GM12865 (cell line): ENCODE results near the gene ANKRD40.
"Not testable (repeated sequence)": the region's sequence is repeated elsewhere in the genome, so short reads cannot be mapped to it uniquely, and the experiment has no call there.

Experiments
- DNase-seq: peaks from one replicate; pipeline ENCODE4 v3.0.0; 2010; ENCODE audit warnings: low read depth
- H3K4me3 ChIP-seq: 2 replicates; pipeline ENCODE4 v1.5.1; 2011; ENCODE audit warnings: mild to moderate bottlenecking, low read depth, low read length, control low read depth
- TF ChIP-seq, protein P1 (sequence below): IDR thresholded peaks from 2 replicates; pipeline ENCODE4 v1.5.1; 2011; ENCODE audit warnings: low read length, control low read depth, low read depth, inconsistent platforms; ENCODE audit not compliant: insufficient read depth; ENCODE audit errors: missing control alignments

The ANKRD40 gene

DNA sequence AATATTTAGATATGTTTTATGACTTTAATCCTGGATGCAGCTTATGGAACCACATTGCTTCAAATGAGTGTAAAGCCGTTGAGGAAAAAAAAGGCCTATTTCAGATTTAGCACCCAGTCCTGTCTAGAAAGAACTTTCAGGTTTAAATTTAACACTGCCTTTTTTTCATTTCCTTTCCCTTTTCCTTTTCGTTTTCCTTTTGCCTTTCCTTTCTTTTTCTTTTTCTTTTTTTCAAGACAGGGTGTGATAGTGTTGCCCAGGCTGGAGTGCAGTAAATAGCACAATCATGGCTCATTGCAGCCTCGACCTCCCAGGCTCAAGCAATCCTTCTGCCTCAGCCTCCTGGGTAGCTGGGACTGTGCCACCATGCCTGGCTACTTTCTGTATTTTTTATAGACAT is 27.6 kb upstream of the ANKRD40 start:
- TF ChIP-seq, protein P1, sequence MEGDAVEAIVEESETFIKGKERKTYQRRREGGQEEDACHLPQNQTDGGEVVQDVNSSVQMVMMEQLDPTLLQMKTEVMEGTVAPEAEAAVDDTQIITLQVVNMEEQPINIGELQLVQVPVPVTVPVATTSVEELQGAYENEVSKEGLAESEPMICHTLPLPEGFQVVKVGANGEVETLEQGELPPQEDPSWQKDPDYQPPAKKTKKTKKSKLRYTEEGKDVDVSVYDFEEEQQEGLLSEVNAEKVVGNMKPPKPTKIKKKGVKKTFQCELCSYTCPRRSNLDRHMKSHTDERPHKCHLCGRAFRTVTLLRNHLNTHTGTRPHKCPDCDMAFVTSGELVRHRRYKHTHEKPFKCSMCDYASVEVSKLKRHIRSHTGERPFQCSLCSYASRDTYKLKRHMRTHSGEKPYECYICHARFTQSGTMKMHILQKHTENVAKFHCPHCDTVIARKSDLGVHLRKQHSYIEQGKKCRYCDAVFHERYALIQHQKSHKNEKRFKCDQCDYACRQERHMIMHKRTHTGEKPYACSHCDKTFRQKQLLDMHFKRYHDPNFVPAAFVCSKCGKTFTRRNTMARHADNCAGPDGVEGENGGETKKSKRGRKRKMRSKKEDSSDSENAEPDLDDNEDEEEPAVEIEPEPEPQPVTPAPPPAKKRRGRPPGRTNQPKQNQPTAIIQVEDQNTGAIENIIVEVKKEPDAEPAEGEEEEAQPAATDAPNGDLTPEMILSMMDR, result no peak
- H3K4me3 ChIP-seq, result no peak overlapping the region
- no peak for DNase-seq

DNA sequence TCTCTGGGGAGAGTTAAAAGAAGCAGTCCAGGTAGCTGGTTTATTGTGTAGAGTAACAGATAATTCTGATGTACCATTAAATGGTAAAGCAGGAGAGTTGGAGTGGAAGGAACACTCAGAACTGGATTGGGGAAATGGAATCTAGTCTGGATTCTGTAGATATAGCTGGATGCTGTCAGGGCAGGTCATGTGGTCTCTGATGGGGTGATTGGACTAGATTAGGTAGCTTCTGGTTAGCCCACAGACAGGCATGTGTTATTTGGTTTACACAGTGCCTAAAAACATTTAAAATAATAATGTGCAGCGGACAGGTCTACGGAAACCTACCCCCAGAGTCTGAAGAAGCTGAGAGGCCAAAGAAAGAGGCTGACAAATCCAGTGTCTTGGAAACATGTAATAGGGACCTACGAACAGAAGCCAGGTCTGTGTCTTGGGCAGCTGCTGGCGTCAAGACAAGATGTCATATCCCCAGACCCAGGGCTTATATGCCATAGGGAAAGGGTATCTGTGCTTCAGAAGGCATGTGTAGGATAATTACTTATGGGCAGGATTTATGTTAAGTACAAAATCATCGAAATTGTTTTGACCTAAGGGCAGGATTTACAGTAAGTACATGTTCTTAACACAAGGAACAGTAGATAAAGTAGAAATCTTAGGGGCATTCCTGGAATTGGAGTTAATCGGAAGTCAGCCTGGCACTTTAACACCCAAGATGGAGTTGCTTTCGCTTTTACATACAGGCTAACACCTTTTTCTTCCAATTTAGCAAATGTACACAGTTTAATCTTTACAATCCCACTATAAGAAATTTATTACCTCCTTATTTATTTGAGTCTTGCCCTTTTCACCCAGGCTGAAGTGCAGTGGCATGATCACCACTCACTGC is 24.1 kb upstream of the ANKRD40 start:
- TF ChIP-seq, protein P1, result no peak
- H3K4me3 ChIP-seq, result no peak overlapping the region
- DNase-seq, result no peak

DNA sequence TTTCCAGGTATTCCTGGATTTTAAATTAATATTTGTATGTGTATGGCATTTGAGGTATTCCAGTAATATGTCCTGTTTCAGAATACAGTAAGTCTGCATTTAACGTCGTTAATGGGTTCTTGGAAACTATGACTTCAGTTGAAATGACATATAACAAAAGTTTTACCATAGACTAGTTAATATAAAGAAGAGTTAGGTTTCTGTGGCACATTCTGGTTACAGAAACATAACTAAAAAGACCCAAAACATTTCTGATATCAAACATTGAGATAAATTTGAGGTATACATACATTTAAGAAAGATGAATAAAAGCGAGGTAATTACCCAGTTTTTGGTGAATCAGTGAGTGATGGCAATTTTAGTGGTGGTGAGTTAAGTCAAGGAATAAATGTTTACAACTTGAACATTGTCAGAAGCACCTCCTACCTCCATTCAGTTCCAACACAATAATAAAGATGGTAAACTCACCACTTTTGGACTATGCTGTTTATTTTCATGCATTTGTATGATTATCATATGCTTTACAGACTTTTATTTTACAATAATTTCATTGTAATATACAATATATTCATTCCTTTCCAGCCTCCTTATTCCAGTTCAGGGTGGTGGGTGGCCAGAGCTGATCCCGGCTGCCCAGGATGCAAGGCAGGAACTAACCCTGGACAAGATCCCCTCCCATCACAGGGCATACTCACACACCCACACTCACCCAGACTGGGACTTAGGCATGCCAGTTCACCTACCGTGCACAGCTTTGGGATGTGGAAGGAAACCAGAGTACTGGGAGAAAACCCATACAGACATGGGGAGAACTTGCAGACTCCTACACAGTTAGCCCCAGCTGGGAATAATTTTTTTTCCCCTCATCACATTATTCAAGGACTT is 21.4 kb upstream of the ANKRD40 start:
- no peak for DNase-seq
- TF ChIP-seq, protein P1, result no peak
- no peak overlapping the region for H3K4me3 ChIP-seq

DNA sequence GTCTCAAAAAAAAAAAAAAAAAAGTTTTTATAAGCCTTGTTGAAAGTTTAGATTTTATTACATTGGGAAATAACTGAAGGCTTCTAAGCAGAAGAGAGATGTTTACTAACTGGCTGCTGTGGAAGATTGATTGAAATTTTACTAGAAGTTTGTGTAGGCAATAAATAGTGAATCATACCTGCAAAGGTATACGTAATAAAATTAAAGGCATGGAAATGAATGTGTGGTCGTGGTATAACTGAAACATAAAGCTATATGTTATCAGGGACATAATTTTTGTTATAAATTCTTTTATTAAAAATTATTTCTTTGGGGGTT is 20.4 kb upstream of the ANKRD40 start:
- DNase-seq, result no peak
- TF ChIP-seq, protein P1, result no peak
- no peak overlapping the region for H3K4me3 ChIP-seq

DNA sequence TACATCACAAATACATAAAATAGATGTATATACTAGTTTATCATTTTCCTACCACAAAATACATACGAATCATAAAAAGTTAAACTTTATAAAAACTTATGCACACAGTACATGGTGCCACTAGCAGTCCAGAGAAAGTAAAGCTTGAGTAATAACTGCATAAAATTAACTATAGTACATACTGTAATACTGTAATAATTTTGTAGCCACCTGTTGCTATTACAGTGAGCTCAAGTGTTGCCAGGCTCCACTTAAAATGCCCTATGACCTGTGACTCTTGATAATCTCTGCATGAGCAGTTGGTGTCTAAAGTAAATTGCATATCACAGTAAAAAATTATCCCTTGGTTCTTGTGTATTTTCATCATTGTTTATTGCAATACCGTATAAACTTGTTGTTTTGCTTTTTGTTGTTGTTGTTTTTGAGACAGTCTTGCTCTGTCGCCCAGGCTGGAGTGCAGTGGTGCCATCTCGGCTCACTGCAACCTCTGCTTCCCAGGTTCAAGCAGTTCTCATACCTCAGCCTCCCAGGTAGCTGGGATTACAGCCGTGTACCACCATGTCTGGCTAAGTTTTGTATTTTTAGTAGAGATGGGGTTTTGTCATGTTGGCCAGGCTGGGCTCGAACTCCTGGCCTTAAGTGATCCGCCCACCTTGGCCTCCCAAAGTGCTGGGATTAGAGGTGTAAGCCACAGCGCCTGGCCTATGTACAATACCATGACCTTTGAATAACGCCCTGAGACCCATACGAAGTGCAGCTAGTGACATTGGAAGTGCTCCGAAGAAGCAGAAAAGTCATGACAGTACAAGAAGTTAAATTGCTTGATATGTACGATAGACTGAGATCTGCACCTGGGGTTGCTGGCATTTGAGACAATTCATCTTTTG is 18.3 kb upstream of the ANKRD40 start:
- DNase-seq, result no peak
- H3K4me3 ChIP-seq, result no peak overlapping the region
- TF ChIP-seq, protein P1, result no peak

DNA sequence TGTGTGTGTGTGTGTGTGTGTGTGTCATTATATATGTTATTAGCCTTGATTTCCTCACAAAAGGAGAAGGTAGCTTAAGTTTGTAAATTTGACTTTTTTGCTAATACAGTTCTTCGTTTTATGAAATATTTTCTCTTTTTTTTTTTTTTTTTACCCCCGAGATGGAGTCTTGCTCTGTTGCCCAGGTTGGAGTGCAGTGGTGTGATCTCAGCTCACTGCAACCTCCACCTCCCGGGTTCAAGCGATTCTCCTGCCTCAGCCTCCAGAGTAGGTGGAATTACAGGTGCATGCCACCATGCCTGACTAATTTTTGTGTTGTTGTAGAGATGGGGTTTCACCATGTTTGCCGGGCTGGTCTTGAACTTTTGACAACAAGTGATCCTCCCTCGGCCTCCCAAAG is 16.9 kb upstream of the ANKRD40 start:
- not testable (repeated sequence) for DNase-seq, H3K4me3 ChIP-seq
